MM.1S (cell line): ENCODE results near the gene PARD3.

Source experiments
- DNase-seq: peaks from one replicate; pipeline ENCODE4 v3.0.0-alpha.2; 2015
- H2AFZ ChIP-seq: fragments of 300-600 bp; sonication (generic); 2 replicates; pipeline ENCODE4 v1.6.0; 2016; ENCODE audit warnings: antibody characterized with exemption, low read length
- H3F3A ChIP-seq: fragments of 300-600 bp; sonication (generic); 2 replicates; pipeline ENCODE4 v1.6.1; 2016; ENCODE audit warnings: mild to moderate bottlenecking, antibody characterized with exemption, low read length, moderate library complexity, mixed read lengths; ENCODE audit not compliant: insufficient read depth
- H3K27ac ChIP-seq: fragments of 300-600 bp; sonication (generic); 2 replicates; pipeline ENCODE4 v1.5.1; 2016; ENCODE audit warnings: mild to moderate bottlenecking, low read length
- H3K27me3 ChIP-seq: fragments of 300-600 bp; sonication (generic); replicated peaks from 2 replicates; pipeline ENCODE4 v1.6.0; 2016; ENCODE audit warnings: low read length; ENCODE audit not compliant: insufficient read depth
- H3K36me3 ChIP-seq: fragments of 300-600 bp; sonication (generic); replicated peaks from 2 replicates; pipeline ENCODE4 v1.6.1; 2016; ENCODE audit warnings: mild to moderate bottlenecking, low read length, mixed read lengths; ENCODE audit not compliant: insufficient read depth
- H3K4me1 ChIP-seq: fragments of 300-600 bp; sonication (generic); 2 replicates; pipeline ENCODE4 v1.6.1; 2016; ENCODE audit warnings: low read length, mixed read lengths
- H3K4me2 ChIP-seq: fragments of 300-600 bp; sonication (generic); 2 replicates; pipeline ENCODE4 v1.6.0; 2016; ENCODE audit warnings: low read depth, low read length
- H3K4me3 ChIP-seq: fragments of 300-600 bp; sonication (generic); 2 replicates; pipeline ENCODE4 v1.5.1; 2016; ENCODE audit warnings: low read length, mixed read lengths
- H3K79me2 ChIP-seq: fragments of 300-600 bp; sonication (generic); 2 replicates; pipeline ENCODE4 v1.6.1; 2016; ENCODE audit warnings: mixed run types, low read length, mixed read lengths
- H3K9ac ChIP-seq: fragments of 300-600 bp; sonication (generic); 2 replicates; pipeline ENCODE4 v1.6.1; 2016; ENCODE audit warnings: low read length, mixed read lengths
- H3K9me2 ChIP-seq: fragments of 300-600 bp; sonication (generic); replicated peaks from 2 replicates; pipeline ENCODE4 v1.6.1; 2016; ENCODE audit warnings: mild to moderate bottlenecking, low read length, mixed read lengths; ENCODE audit not compliant: insufficient read depth
- H3K9me3 ChIP-seq: fragments of 300-600 bp; sonication (generic); replicated peaks from 2 replicates; pipeline ENCODE4 v1.6.1; 2016; ENCODE audit warnings: mild to moderate bottlenecking, low read length, mixed read lengths; ENCODE audit not compliant: insufficient read depth
- H4K20me1 ChIP-seq: fragments of 300-600 bp; sonication (generic); 2 replicates; pipeline ENCODE4 v1.6.1; 2016; ENCODE audit warnings: mild to moderate bottlenecking, low read length, moderate library complexity, mixed read lengths; ENCODE audit not compliant: insufficient read depth
- EZH2 ChIP-seq: fragments of 300-600 bp; sonication (generic); optimal IDR thresholded peaks from 2 replicates; pipeline ENCODE3; 2017; ENCODE audit warnings: low read depth, mild to moderate bottlenecking, antibody characterized with exemption, low read length, mixed read lengths
- EZH2phosphoT487 ChIP-seq: fragments of 300-600 bp; sonication (generic); IDR thresholded peaks from 2 replicates; pipeline ENCODE4 v1.6.1; 2018; ENCODE audit warnings: antibody characterized with exemption, low read length
- TF ChIP-seq, protein P1 (sequence below): fragments of 300-600 bp; sonication (generic); IDR thresholded peaks from 2 replicates; pipeline ENCODE4 v1.5.1; 2016; ENCODE audit warnings: antibody characterized with exemption, low read length, mixed read lengths

The PARD3 gene

GRCh38 chr10:34369120-34369519 lies 446.0 kb downstream of the PARD3 start:
- Histone ChIP-seq H4K20me1 (no peaks in the 10 kb centered on the region), H3K4me3 (no peak overlapping the region), H3K27ac (no peak overlapping the region), H3K4me2 (no peak overlapping the region), H3F3A (no peaks in the 10 kb centered on the region), H2AFZ (no peak overlapping the region), H3K4me1 (no peaks in the 10 kb centered on the region), H3K27me3 (no peaks in the 10 kb centered on the region), H3K9me2 (no peaks in the 10 kb centered on the region), H3K9ac (no peak overlapping the region), H3K36me3 (no peaks in the 10 kb centered on the region; the same call in 1 of the 2 replicates), H3K79me2 (no peaks in the 10 kb centered on the region), H3K9me3 (no peaks in the 10 kb centered on the region)
- TF ChIP-seq, protein P1, sequence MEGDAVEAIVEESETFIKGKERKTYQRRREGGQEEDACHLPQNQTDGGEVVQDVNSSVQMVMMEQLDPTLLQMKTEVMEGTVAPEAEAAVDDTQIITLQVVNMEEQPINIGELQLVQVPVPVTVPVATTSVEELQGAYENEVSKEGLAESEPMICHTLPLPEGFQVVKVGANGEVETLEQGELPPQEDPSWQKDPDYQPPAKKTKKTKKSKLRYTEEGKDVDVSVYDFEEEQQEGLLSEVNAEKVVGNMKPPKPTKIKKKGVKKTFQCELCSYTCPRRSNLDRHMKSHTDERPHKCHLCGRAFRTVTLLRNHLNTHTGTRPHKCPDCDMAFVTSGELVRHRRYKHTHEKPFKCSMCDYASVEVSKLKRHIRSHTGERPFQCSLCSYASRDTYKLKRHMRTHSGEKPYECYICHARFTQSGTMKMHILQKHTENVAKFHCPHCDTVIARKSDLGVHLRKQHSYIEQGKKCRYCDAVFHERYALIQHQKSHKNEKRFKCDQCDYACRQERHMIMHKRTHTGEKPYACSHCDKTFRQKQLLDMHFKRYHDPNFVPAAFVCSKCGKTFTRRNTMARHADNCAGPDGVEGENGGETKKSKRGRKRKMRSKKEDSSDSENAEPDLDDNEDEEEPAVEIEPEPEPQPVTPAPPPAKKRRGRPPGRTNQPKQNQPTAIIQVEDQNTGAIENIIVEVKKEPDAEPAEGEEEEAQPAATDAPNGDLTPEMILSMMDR, result no peak
- TF ChIP-seq EZH2 (no peak), EZH2phosphoT487 (no peak)
- DNase-seq, result no peak

DNA sequence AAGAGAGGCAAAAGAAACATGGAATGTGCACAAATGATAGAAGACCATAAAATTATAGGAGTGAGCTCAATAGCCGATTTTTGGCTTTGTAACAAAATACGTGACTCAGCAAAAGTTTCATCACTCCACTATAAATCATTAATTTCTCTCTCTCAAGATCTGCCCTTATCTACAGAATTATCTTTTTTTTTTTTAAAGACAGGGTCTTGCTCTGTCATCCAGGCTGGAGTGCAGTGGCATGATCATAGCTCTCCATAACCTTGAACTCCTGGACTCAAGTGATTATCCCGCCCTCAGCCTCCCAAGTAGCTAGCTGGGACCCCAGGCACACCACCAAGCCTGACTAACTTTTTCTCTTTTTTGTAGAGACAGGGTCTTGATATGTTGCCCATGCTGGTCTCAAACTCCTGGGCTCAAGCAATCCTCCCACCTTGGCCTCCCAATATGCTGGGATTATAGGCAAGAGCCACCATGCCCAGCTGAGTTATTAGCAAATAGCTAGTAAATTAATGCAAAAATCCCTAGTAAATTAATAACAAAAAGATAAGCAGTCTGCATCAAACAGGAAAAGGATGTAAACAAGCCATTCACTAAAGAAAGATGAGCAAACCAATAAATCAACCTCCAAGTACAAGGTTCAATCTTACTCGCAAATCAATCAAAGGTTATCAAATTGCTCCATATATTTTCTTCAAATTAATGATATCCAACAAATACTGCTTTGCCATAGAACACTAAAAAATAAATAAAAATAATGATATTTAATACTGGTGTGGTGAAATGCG lies 450.7 kb downstream of the PARD3 start:
- Histone ChIP-seq H3K36me3 (no peaks in the 10 kb centered on the region), H4K20me1 (no peaks in the 10 kb centered on the region), H3K9ac (no peak overlapping the region), H3K4me1 (no peaks in the 10 kb centered on the region), H3K4me3 (no peak overlapping the region), H3F3A (no peaks in the 10 kb centered on the region), H2AFZ (no peak overlapping the region), H3K9me2 (no peaks in the 10 kb centered on the region), H3K9me3 (no peaks in the 10 kb centered on the region), H3K79me2 (no peaks in the 10 kb centered on the region), H3K4me2 (no peak overlapping the region), H3K27me3 (no peaks in the 10 kb centered on the region), H3K27ac (no peak overlapping the region)
- TF ChIP-seq EZH2phosphoT487 (no peak), EZH2 (no peak)
- TF ChIP-seq, protein P1, result no peak
- DNase-seq, result no peak

DNA sequence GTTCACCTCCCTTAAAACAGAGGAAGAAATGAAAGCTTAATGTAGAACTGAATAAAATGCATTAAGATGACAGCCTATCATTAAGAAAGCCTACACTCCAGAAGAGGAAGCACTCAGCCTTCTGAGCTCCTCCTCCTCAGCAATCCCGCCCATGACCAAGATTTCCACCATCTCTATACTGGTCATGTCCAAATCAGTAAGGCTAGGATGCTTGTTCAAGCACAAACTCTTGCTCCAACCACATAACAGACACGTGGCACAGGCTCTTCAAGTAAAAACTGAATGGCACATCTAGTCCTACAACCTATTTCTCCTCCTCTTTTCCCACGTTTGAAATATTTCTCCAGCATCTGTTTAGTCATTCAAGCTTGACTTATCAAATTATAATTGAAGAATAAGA lies 454.1 kb downstream of the PARD3 start:
- Histone ChIP-seq H3K9me3 (no peaks in the 10 kb centered on the region), H3K36me3 (0 out of 2 replicates have a peak, but pooled peaks cover 5% of the 10 kb centered on the region), H3K9ac (no peak overlapping the region), H4K20me1 (no peaks in the 10 kb centered on the region), H3K4me3 (no peak overlapping the region), H3K79me2 (no peaks in the 10 kb centered on the region), H3K9me2 (no peaks in the 10 kb centered on the region), H3K4me1 (no peaks in the 10 kb centered on the region), H3K4me2 (no peak overlapping the region), H3K27me3 (no peaks in the 10 kb centered on the region), H2AFZ (no peak overlapping the region), H3K27ac (no peak overlapping the region), H3F3A (no peaks in the 10 kb centered on the region)
- DNase-seq, result no peak
- TF ChIP-seq EZH2phosphoT487 (no peak), EZH2 (no peak)
- TF ChIP-seq, protein P1, result no peak
